Activated T-cell treated with anti-CD3 and anti-CD28 coated beads, Interleukin-2, amount 50 U/mL, for 4 hours (primary cell): ENCODE data around the gene SH3BP4. TPM values are rescaled to one million over a fixed set of nuclear protein-coding genes. Genes with fewer than 3 reads are reported as not detected.
"Not testable (repeated sequence)": the region's sequence is repeated elsewhere in the genome, so short reads cannot be mapped to it uniquely, and the experiment has no call there.

Experiments used
- ATAC-seq, 2 donors: fragments of 200-7000 bp; cut with Tn5 transposase; one replicate each; pipeline ENCODE4 v1.10.0; 2021
- DNase-seq: peaks from one replicate; pipeline ENCODE4 v3.0.0-alpha.2; 2020
- H3K27me3 Mint-ChIP-seq: one replicate; pipeline ENCODE4 v1.8.0; 2021; ENCODE audit warnings: low read depth, mixed read lengths
- H3K36me3 Mint-ChIP-seq: one replicate; pipeline ENCODE4 v1.8.0; 2022; ENCODE audit warnings: mixed read lengths; ENCODE audit not compliant: insufficient read depth
- H3K4me1 Mint-ChIP-seq: one replicate; pipeline ENCODE4 v1.8.0; 2021; ENCODE audit warnings: low read depth, mixed read lengths
- H3K4me3 Mint-ChIP-seq: one replicate; pipeline ENCODE4 v1.8.0; 2021; ENCODE audit warnings: mild to moderate bottlenecking, moderate library complexity, mixed read lengths
- H3K9me3 Mint-ChIP-seq: one replicate; pipeline ENCODE4 v1.8.0; 2021; ENCODE audit warnings: mixed read lengths
- total RNA-seq, 3 donors: library from RNA; stranded (reverse); gene quantifications; one replicate each; pipeline ENCODE4 v1.2.1, GENCODE V29; 2021

Gene SH3BP4
- total RNA-seq, 3 donors from 2014 or later, result 0.18 to 0.46 (median 0.30) TPM

DNA sequence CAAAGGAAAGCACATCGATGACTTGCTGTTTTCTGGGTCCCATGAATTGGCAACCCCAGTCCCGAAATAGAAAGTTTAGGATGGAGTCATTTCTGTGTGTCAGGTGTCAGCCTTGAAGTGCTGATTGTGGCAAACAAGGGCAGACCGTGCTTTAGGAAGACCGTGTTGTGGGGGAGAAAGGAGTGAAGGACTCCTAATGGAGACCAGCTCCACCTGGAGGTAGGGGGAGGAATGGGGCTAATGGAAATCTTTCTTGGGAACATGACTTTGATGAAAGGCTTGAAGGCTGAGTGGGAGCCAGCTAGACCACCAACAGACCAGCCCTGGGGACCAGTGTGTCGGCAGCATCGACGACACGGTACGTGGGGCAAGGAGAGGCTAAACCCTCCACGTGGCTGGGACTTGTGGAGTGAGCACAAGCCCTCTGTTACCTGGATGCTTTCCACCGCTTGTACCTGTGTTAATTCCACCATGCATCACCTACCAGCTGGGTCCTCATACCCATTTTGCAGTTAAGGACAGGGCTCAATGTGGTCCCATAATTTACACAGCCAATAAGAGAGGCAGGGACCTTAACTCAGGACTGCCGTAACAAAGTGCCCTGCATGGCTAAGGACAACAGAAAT is 104.2 kb downstream of the SH3BP4 start:
- DNase-seq, result no peak
- H3K9me3 Mint-ChIP-seq, result no peaks in the 10 kb centered on the region

GRCh38 chr2:235056768-235057167 is 105.0 kb downstream of the SH3BP4 start:
- DNase-seq, result no peak
- Mint-ChIP-seq H3K4me1 (no peaks in the 10 kb centered on the region), H3K9me3 (no peaks in the 10 kb centered on the region), H3K4me3 (no peak overlapping the region), H3K36me3 (no peaks in the 10 kb centered on the region), H3K27me3 (peaks cover 18% of the 10 kb centered on the region)
- no peak for ATAC-seq

More for the DNA sequence above, 104.2 kb downstream of the SH3BP4 start:
- Mint-ChIP-seq H3K27me3 (peaks cover 14% of the 10 kb centered on the region), H3K4me3 (no peak overlapping the region), H3K4me1 (no peaks in the 10 kb centered on the region), H3K36me3 (no peaks in the 10 kb centered on the region)
- no peak for ATAC-seq

DNA sequence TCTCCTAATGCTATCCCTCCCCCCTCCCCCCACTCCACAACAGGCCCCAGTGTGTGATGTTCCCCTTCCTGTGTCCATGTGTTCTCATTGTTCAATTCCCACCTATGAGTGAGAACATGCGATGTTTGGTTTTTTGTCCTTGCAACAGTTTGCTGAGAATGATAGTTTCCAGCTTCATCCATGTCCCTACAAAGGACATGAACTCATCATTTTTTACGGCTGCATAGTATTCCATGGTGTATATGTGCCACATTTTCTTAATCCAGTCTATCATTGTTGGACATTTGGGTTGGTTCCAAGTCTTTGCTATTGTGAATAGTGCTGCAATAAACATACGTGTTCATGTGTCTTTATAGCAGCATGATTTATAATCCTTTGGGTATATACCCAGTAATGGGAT is 105.8 kb downstream of the SH3BP4 start:
- DNase-seq, H3K9me3 Mint-ChIP-seq, ATAC-seq, H3K36me3 Mint-ChIP-seq, H3K4me1 Mint-ChIP-seq, H3K4me3 Mint-ChIP-seq: not testable (repeated sequence)
- peaks cover 22% of the 10 kb centered on the region for H3K27me3 Mint-ChIP-seq

- Mint-ChIP-seq H3K4me3 (no peak overlapping the region), H3K9me3 (no peaks in the 10 kb centered on the region), H3K27me3 (peaks cover 20% of the 10 kb centered on the region), H3K36me3 (no peaks in the 10 kb centered on the region), H3K4me1 (no peaks in the 10 kb centered on the region)
- ATAC-seq (no peak), DNase-seq (no peak)
Observed at GRCh38 chr2:235059161-235059560, 107.3 kb downstream of the SH3BP4 start.

GRCh38 chr2:235061656-235062055 is 109.8 kb downstream of the SH3BP4 start:
- Mint-ChIP-seq H3K36me3 (no peaks in the 10 kb centered on the region), H3K4me1 (no peaks in the 10 kb centered on the region), H3K27me3 (peaks cover 18% of the 10 kb centered on the region), H3K4me3 (no peak overlapping the region), H3K9me3 (no peaks in the 10 kb centered on the region)
- ATAC-seq (no peak), DNase-seq (no peak)

DNA sequence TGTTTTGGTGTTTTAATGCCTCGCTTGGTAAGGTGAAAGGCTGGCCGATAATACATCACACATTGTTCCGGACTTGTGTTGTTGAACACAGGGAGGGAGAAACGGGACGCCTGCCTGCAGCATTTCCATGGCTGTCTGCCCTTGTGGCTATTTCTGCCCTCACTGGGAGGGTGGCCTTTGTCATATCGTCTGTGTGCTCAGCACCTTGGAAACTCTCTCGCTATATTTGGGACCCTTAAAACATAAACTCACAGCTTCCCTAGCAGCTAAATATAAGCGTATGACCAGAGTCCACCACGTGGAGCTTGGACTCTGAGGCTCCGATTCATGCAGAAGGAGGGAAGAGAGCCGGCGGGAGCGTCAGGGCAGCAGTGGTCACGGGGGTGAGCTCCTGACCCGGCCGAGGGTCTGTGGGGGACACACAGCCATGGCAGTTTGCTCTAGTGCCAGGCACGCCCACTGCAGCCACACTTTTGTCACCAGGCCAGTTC is 111.7 kb downstream of the SH3BP4 start:
- H3K27me3 Mint-ChIP-seq, result peaks cover 16% of the 10 kb centered on the region
- H3K4me3 Mint-ChIP-seq, result no peak overlapping the region
- H3K4me1 Mint-ChIP-seq, result no peaks in the 10 kb centered on the region

DNA sequence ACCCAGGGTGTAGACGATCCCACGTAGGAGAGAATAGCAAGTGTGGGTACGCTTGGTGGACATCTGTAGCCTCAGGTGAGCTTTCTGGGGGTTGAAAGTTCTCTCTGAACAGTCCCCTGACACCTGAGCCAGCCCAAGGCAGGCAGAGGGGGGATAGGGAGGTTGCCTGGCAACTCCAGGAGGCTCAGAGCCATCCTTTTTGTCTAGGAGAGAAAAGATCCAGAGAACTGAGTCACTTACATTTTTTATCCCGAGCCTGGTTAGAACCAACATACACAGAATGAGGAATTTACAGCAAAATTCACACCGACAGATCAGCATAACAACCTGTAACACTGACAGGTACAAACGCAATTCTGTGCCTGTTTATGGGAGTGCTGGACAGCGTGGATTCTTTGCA is 113.2 kb downstream of the SH3BP4 start:
- H3K4me1 Mint-ChIP-seq, result no peaks in the 10 kb centered on the region
- H3K36me3 Mint-ChIP-seq, result no peaks in the 10 kb centered on the region
- DNase-seq (no peak), ATAC-seq (no peak)
- H3K9me3 Mint-ChIP-seq, result no peaks in the 10 kb centered on the region
- no peak overlapping the region for H3K4me3 Mint-ChIP-seq
- H3K27me3 Mint-ChIP-seq, result peaks cover 10% of the 10 kb centered on the region

More for the DNA sequence above, 111.7 kb downstream of the SH3BP4 start:
- no peaks in the 10 kb centered on the region for H3K9me3 Mint-ChIP-seq
- no peak for DNase-seq
- H3K36me3 Mint-ChIP-seq, result no peaks in the 10 kb centered on the region
- no peak for ATAC-seq

DNA sequence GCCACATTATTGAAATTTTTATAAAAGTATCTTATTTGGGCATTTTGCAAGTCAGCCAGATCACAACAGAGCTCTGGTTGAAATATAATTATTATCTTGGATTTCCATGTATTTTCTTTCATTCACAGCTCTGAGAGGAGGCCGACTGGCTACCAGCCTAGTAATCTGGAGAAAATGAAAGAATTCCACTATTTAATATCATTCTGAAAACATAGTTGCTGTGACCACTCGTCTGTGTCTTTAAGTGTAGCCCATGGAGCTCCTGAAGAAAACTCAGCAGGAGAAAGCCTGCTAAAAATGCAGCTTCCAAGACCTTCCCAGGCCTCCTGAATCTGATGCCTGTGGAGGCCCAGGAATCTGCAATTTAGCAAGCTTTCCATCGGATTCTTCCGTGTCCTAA is 114.7 kb downstream of the SH3BP4 start:
- no peaks in the 10 kb centered on the region for H3K4me1 Mint-ChIP-seq
- DNase-seq, result no peak
- no peaks in the 10 kb centered on the region for H3K9me3 Mint-ChIP-seq
- peaks cover 8% of the 10 kb centered on the region for H3K27me3 Mint-ChIP-seq
- H3K36me3 Mint-ChIP-seq, result no peaks in the 10 kb centered on the region
- no peak for ATAC-seq
- H3K4me3 Mint-ChIP-seq, result no peak overlapping the region

DNA sequence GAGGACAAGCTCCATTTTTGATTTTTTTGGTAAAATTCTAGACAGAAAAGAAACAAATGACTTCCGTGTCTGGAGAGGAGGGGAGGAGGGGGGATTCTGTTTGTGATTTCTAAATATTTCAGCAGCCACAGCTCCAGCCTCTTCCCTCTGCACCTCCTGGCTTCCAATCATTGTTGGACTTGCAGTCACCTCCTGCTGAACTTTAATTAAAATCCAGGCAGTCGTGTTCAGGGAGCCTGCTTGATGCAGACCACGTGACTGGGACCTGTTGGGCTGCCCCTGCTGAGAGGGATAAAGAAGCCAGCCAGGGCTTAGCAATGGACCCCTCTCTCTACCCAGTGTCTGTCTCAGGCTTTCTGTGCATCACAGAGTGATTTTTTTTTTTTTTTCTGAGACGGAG is 115.1 kb downstream of the SH3BP4 start:
- Mint-ChIP-seq H3K4me1 (no peaks in the 10 kb centered on the region), H3K36me3 (no peaks in the 10 kb centered on the region), H3K9me3 (no peaks in the 10 kb centered on the region), H3K4me3 (no peak overlapping the region), H3K27me3 (peaks cover 4% of the 10 kb centered on the region)
- no peak for ATAC-seq
- no peak for DNase-seq

DNA sequence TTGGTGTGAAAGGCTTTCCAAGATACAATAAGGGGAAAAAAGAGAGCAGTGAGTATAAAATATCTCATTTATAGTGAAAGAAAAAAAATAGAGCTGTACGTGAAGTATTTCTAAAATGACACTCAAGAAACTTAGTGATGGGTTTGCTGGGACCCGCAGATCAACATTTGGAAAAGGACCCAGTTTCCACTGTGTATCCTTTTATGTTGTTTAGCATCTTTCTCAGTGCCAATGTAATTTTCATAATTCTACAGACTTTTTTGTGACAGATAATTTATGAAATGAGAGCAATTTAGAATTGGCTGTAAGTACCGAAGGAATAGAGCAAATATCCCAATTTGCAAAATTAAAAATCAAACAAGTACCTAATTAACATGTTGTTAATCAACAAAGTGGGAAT is 116.9 kb downstream of the SH3BP4 start:
- Mint-ChIP-seq H3K9me3 (no peaks in the 10 kb centered on the region), H3K36me3 (no peaks in the 10 kb centered on the region), H3K4me3 (no peak overlapping the region), H3K27me3 (peaks cover 1% of the 10 kb centered on the region), H3K4me1 (no peaks in the 10 kb centered on the region)
- ATAC-seq, result no peak
- no peak for DNase-seq

DNA sequence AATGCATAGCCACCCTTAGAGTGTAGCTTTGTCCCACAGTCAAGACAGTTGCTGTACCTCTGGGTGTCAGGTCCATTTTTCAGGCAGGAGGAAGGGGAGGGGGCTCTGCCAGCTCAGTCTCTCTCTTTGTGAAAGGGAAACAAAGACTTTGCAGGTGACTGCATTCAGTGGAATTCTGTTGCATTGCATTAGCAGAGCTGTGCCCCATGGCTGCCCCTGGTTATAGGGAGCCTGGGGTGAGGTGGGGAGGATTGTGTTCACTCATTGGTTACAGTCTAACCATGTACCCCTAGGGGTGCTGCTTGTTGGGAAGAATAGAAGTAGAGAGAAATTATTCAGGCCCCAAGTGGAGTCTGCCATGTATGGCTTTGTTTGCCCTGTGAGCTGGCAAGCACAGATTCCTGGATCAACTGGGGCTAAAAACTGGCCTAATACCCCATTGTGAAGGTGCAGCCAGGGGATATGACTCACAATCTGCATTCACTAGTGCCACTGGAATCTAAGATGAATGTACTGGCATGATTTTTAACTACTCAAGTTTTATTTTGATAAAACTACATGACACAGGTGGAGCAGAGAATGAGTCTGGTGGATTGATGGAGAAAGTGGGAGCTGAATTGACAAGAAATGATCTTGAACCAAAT is 118.4 kb downstream of the SH3BP4 start:
- Mint-ChIP-seq H3K27me3 (peaks cover 1% of the 10 kb centered on the region), H3K4me1 (no peaks in the 10 kb centered on the region), H3K4me3 (no peak overlapping the region), H3K36me3 (no peaks in the 10 kb centered on the region), H3K9me3 (no peaks in the 10 kb centered on the region)
- no peak for DNase-seq
- ATAC-seq, result no peak

DNA sequence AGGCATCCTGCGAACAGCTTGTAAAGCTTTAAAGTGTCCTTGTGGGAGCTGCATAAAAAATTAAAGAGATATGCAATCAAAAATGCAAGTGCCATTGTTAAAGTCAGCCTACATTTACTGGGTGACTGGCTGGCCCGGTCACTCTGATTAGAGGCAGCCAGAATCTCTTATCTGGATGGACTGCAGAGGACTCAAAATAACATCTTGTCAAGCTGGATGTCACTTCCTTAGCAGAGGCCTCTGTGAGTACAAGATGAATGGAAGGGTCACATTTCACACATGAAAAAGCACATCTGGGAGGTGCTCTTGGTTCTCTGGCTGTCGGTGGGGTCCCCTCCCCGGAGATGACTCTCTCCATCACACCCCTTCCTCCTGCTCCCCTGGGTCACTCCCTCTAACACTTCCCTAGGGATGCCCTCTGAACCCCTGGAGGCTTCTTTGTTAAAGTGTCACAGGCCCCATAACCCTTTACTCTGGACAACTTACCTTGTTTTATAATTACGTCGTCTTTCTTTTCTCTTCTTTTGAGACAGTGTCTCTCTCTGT is 122.1 kb downstream of the SH3BP4 start:
- no peak for ATAC-seq
- H3K36me3 Mint-ChIP-seq, result no peaks in the 10 kb centered on the region
- H3K4me1 Mint-ChIP-seq, result no peaks in the 10 kb centered on the region
- H3K4me3 Mint-ChIP-seq, result no peak overlapping the region
- no peaks in the 10 kb centered on the region for H3K9me3 Mint-ChIP-seq
- peaks cover 1% of the 10 kb centered on the region for H3K27me3 Mint-ChIP-seq
- DNase-seq, result no peak

DNA sequence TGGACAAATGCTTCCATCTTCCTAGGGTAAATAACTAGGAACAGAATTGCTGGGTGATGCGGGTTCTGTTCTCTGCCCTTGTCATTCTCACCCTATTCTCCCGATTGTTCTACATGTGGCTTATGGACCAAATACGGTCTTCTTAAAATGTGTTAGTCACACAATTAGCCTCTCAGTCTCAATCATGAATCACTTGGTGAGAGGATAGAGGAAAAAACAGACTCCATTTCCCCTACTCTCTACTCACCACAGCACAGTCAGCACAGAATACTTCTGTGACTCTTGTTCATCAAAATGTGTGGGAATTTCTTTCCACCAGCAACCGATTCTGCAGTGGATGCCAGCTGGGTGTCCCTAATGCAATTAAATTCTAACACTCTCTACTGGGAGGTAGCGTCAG is 125.2 kb downstream of the SH3BP4 start:
- Mint-ChIP-seq H3K4me1 (no peaks in the 10 kb centered on the region), H3K36me3 (no peaks in the 10 kb centered on the region), H3K27me3 (no peaks in the 10 kb centered on the region), H3K9me3 (no peaks in the 10 kb centered on the region), H3K4me3 (no peak overlapping the region)
- ATAC-seq (no peak), DNase-seq (no peak)

DNA sequence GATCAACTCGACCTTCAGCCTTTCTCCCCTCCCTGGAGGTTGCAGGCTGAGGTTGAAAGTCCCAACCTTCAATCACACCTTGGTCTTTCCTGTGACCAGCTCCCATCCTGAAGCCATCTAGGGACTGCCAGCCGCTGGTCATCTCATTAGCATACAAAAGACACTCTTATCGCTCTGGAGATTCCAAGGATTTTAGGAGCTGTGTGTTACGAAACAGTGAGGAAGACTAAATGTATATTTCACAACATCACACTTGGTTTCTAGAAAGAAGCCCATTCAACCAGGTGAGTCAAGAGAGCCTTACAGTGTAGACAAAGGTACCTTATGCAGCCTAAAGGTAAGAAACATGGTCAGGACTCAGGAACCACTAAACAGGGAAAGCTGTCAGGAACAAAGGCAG is 126.4 kb downstream of the SH3BP4 start:
- Mint-ChIP-seq H3K36me3 (no peaks in the 10 kb centered on the region), H3K9me3 (no peaks in the 10 kb centered on the region), H3K27me3 (peaks cover 2% of the 10 kb centered on the region), H3K4me1 (no peaks in the 10 kb centered on the region), H3K4me3 (no peak overlapping the region)
- no peak for ATAC-seq
- DNase-seq, result no peak

DNA sequence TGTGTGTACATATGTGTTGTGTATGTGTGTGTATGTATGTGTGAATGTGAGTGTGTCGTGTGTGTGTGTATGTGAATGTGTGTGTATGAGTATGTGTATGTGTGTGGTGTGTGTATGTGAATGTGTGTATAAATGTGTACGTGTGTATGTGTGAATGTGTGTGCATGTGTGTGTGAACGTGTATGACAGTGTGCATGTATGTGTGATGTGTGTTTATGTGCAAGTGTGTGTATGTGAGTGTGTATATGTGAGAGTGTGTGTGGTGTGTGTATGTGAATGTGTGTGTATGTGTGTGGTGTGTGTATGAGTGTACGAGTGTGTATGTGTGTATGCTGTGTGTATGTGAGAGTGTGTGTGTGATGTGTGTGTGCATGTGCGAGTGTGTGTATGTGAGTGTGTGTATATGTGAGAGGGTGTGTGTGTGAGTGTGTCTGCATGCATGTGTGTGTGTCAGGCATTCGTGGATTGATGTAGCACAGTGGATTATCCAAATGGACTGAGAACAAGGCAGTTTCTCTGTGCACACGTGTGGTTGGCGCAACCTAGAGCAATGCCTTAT is 127.2 kb downstream of the SH3BP4 start:
- ATAC-seq, result no peak
- no peak for DNase-seq
- no peak overlapping the region for H3K4me3 Mint-ChIP-seq
- H3K36me3 Mint-ChIP-seq, result no peaks in the 10 kb centered on the region
- no peaks in the 10 kb centered on the region for H3K9me3 Mint-ChIP-seq
- H3K4me1 Mint-ChIP-seq, result no peaks in the 10 kb centered on the region
- H3K27me3 Mint-ChIP-seq, result peaks cover 7% of the 10 kb centered on the region
